ENCODE measurements around the gene TPSD1.
"Not testable (repeated sequence)": the region's sequence is repeated elsewhere in the genome, so short reads cannot be mapped to it uniquely, and the experiment has no call there.

GRCh38 chr16:1292208-1292607 lies 36.3 kb downstream of the TPSD1 start:
- TF ChIP-seq, protein P1, sequence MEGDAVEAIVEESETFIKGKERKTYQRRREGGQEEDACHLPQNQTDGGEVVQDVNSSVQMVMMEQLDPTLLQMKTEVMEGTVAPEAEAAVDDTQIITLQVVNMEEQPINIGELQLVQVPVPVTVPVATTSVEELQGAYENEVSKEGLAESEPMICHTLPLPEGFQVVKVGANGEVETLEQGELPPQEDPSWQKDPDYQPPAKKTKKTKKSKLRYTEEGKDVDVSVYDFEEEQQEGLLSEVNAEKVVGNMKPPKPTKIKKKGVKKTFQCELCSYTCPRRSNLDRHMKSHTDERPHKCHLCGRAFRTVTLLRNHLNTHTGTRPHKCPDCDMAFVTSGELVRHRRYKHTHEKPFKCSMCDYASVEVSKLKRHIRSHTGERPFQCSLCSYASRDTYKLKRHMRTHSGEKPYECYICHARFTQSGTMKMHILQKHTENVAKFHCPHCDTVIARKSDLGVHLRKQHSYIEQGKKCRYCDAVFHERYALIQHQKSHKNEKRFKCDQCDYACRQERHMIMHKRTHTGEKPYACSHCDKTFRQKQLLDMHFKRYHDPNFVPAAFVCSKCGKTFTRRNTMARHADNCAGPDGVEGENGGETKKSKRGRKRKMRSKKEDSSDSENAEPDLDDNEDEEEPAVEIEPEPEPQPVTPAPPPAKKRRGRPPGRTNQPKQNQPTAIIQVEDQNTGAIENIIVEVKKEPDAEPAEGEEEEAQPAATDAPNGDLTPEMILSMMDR (IDR thresholded peaks at IDR 0.05; ENCODE audit: insufficient read depth, low read length, poor library complexity, severe bottlenecking) = not testable (repeated sequence)
- TF ChIP-seq EZH2phosphoT487 (conservative IDR thresholded peaks at IDR 0.05; ENCODE audit: low read length) = not testable (repeated sequence)

Data from SU-DHL-6 (cell line).